Psoas muscle (tissue), 8 donors: ENCODE measurements around the gene ALPK1. TPM values are rescaled to one million over a fixed set of nuclear protein-coding genes. Genes with fewer than 3 reads are reported as not detected.

ENCODE experiments used
- ATAC-seq, 4 donors: fragments of 200-7000 bp; cut with Tn5 transposase; one replicate each; pipeline ENCODE4 v1.9.1; 2020; ENCODE audit warnings: moderate library complexity in 3 of 4, mild to moderate bottlenecking in 2 of 4
- DNase-seq, 2 donors: peaks; one replicate each; pipeline ENCODE4 v3.0.0-alpha.2; 2020
- H3K27ac ChIP-seq: fragments of 200-600 bp; one replicate; pipeline ENCODE4 v1.8.0; 2022
- H3K27me3 ChIP-seq, 3 donors: fragments of 200-600 bp in 1 of 3; one replicate each; pipeline versions ENCODE4 v1.6.1 to v1.8.0; 2013 to 2022; ENCODE audit warnings: low read length in 2 of 3, mild to moderate bottlenecking in 2 of 3, moderate library complexity in 1 of 3; ENCODE audit not compliant: insufficient read depth in 3 of 3
- H3K36me3 ChIP-seq, 2 donors: fragments of 200-600 bp in 1 of 2; one replicate each; pipeline versions ENCODE4 v1.6.1 to v1.8.0; 2013 to 2022; ENCODE audit warnings: low read depth in 1 of 2, mild to moderate bottlenecking in 1 of 2, moderate library complexity in 1 of 2; ENCODE audit not compliant: insufficient read depth in 1 of 2
- H3K4me1 ChIP-seq: fragments of 200-600 bp; one replicate; pipeline ENCODE4 v1.8.0; 2022
- H3K4me3 ChIP-seq: fragments of 200-600 bp; one replicate; pipeline ENCODE4 v1.8.0; 2022; ENCODE audit warnings: mild to moderate bottlenecking
- H3K9me3 ChIP-seq: fragments of 200-600 bp; one replicate; pipeline ENCODE4 v1.8.0; 2022
- CTCF ChIP-seq: fragments of 200-600 bp; IDR thresholded peaks from one replicate; pipeline ENCODE4 v1.8.0; 2022; ENCODE audit warnings: antibody characterized with exemption
- WGBS, 3 donors: extraction: QIAGEN DNeasy Blood & Tissue Kit; methylation state at CpG; one replicate each; pipeline versions ENCODE4 v1.1.6 to v1.1.7; 2013; 5-methylcytosine and 5-hydroxymethylcytosine counted together
- intact Hi-C, 2 donors: fragments of 100-400 bp; cut with DNase I; formaldehyde crosslinking; loops; one replicate each; pipeline versions ENCODE4 v1.11.0 to v1.14.2; 2022
- polyA plus RNA-seq, 3 donors: library from polyadenylated mRNA; stranded (reverse); fragments of 200-250 nt; gene quantifications; one replicate each; pipeline ENCODE4 v1.2.3, GENCODE V29; 2013
- total RNA-seq, 4 donors: library from RNA; stranded (reverse); fragmentation: NEBNext Ultra II Directional in 2 of 4; extraction: Animal tissue kit (Norgen Biotek cat#: 25700) in 2 of 4; gene quantifications; one replicate each; pipeline versions ENCODE4 v1.2.1 to v1.2.4, GENCODE V29; 2021 to 2023
- donor health status: healthy with polysubstance abuse.
- donor health status: DM: no; HTN: no; CAD: no; lungs with moderate emphysema.
- donor health status: Bipolar disorder and iron deficiency.
- donor health status: healthy.
- donor health status: DM: yes; HTN: yes; CAD: no.
- donor health status: DM: no; HTN: no; CAD: no.
- donor health status: DM: no; HTN: no; CAD: no.
- donor health status: DM: yes; HTN: yes; CAD: no.

ALPK1 gene
- total and polyA plus RNA-seq, 7 donors: 0.72 to 11.0 (median 3.1) TPM

- Histone ChIP-seq H3K9me3 (peaks cover under 1% of the 10 kb centered on the region), H3K27me3 (no peaks in the 10 kb centered on the region), H3K36me3 (no peaks in the 10 kb centered on the region), H3K4me3 (no peak overlapping the region), H3K27ac (no peak overlapping the region), H3K4me1 (no peaks in the 10 kb centered on the region)
- DNase-seq (no peak), ATAC-seq (no peak)
- WGBS, 3 donors: 62 to 69% (median 66%) methylated on average over 4 of the region's 4 CpGs
- intact Hi-C loops: no loop called here
- TF ChIP-seq CTCF: no peak
Measured at GRCh38 chr4:112451104-112451503, 153.9 kb downstream of the ALPK1 start.

- Histone ChIP-seq H3K9me3 (no peaks in the 10 kb centered on the region), H3K27me3 (no peaks in the 10 kb centered on the region), H3K4me3 (no peak overlapping the region), H3K4me1 (no peaks in the 10 kb centered on the region), H3K27ac (no peak overlapping the region), H3K36me3 (no peaks in the 10 kb centered on the region)
- no peak for TF ChIP-seq CTCF
- intact Hi-C loops: no loop called here
- 60 to 63% (median 62%) methylated on average over 4 of the region's 4 CpGs for WGBS, 3 donors
- no peak for ATAC-seq
- no peak for DNase-seq
Measured at GRCh38 chr4:112451831-112452230, 154.7 kb downstream of the ALPK1 start.

- ATAC-seq (no peak), DNase-seq (no peak)
- WGBS, 3 donors: 40 to 55% (median 46%) methylated on average over 2 of the region's 2 CpGs
- H3K27ac ChIP-seq: no peak overlapping the region
- peaks cover 0 to 2% (median 0%) of the 10 kb centered on the region in 3 donors for H3K27me3 ChIP-seq
- no peaks in the 10 kb centered on the region for H3K9me3 ChIP-seq
- no peaks in the 10 kb centered on the region for H3K36me3 ChIP-seq
- TF ChIP-seq CTCF: no peak
- H3K4me1 ChIP-seq: no peaks in the 10 kb centered on the region
- intact Hi-C loops: no loop called here
- no peak overlapping the region for H3K4me3 ChIP-seq
Measured at GRCh38 chr4:112453321-112453720, 156.2 kb downstream of the ALPK1 start.

- intact Hi-C loops: no loop called here
- H3K4me3 ChIP-seq: no peak overlapping the region
- DNase-seq: no peak
- ATAC-seq: no peak
- H3K27ac ChIP-seq: no peak overlapping the region
- no peak for TF ChIP-seq CTCF
- H3K4me1 ChIP-seq: no peaks in the 10 kb centered on the region
- H3K9me3 ChIP-seq: no peaks in the 10 kb centered on the region
- H3K36me3 ChIP-seq: no peaks in the 10 kb centered on the region
- H3K27me3 ChIP-seq: no peaks in the 10 kb centered on the region
Measured at GRCh38 chr4:112472318-112472717, 175.1 kb downstream of the ALPK1 start.

DNA sequence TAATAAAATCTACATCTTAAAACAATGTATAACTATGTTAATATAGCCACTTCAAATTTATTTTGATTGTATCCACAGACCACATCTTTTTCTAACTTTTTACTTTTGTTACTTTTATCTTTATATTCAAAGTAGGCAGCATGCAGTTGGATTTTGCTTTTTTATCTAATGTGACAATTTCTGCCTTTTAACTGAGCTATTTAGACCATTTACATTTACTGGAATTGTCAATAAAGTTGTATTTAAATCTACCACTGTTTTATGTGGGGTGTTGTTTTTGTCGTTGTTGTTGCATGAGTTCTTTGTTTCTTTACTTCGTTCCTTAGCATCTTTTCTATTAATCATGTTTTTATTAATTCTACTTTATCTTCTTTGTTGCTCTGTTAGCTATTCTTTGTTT, 176.8 kb downstream of the ALPK1 start:
- TF ChIP-seq CTCF: no peak
- intact Hi-C loops: no loop called here
- 91 to 96% (median 93%) methylated on average over 2 of the region's 2 CpGs for WGBS, 3 donors

More for the DNA sequence above, 176.8 kb downstream of the ALPK1 start:
- H3K27ac ChIP-seq: no peak overlapping the region
- no peak overlapping the region for H3K4me3 ChIP-seq
- DNase-seq (no peak), ATAC-seq (no peak)
- H3K4me1 ChIP-seq: no peaks in the 10 kb centered on the region
- no peaks in the 10 kb centered on the region for H3K36me3 ChIP-seq
- no peaks in the 10 kb centered on the region for H3K27me3 ChIP-seq
- no peaks in the 10 kb centered on the region for H3K9me3 ChIP-seq
